SK-N-SH (cell line): ENCODE data around the gene SCAI.

Source experiments
- CHD2 ChIP-seq: fragments of 150-350 bp; IDR thresholded peaks from 2 replicates; pipeline ENCODE4 v1.6.1; 2018; ENCODE audit warnings: low read length; ENCODE audit not compliant: partially characterized antibody
- EZH2phosphoT487 ChIP-seq: fragments of 200-600 bp; sonication (generic); IDR thresholded peaks from 2 replicates; pipeline ENCODE4 v1.6.1; 2017; ENCODE audit warnings: low read depth, mixed run types, mild to moderate bottlenecking, antibody characterized with exemption, moderate library complexity, borderline replicate concordance
- RFX5 ChIP-seq: IDR thresholded peaks from 2 replicates; pipeline ENCODE4 v1.6.1; 2012; ENCODE audit warnings: mild to moderate bottlenecking, improper control_type of control experiment, low read length
- TF ChIP-seq, protein P1 (sequence below): fragments of 200-600 bp; sonication (generic); IDR thresholded peaks from 2 replicates; pipeline ENCODE4 v1.6.1; 2017; ENCODE audit warnings: antibody characterized with exemption, mild to moderate bottlenecking, moderate library complexity
- TF ChIP-seq, protein P2 (sequence below): IDR thresholded peaks from 2 replicates; pipeline ENCODE4 v1.6.1; 2012; ENCODE audit warnings: mild to moderate bottlenecking, low read depth, low read length, moderate library complexity

DNA sequence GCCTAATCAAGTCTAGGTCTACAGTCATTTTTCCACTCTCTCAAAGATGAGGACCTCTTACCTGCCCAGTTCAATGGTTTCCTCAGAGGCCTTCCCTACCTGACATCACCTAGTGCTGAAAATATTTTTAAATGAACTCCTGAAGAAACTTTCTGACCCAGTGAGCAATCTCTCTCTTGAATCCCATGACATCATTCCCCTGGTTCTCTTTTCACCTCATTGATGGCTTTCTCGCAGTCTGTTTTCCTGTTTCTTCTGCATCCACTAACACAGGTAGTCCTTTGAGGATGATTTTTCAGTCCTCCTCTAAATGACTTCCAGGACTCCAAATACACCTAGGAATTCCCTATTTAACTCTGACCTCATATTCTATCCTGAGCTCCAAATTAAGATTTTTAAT, 40.3 kb downstream of the SCAI start:
- TF ChIP-seq, protein P1, sequence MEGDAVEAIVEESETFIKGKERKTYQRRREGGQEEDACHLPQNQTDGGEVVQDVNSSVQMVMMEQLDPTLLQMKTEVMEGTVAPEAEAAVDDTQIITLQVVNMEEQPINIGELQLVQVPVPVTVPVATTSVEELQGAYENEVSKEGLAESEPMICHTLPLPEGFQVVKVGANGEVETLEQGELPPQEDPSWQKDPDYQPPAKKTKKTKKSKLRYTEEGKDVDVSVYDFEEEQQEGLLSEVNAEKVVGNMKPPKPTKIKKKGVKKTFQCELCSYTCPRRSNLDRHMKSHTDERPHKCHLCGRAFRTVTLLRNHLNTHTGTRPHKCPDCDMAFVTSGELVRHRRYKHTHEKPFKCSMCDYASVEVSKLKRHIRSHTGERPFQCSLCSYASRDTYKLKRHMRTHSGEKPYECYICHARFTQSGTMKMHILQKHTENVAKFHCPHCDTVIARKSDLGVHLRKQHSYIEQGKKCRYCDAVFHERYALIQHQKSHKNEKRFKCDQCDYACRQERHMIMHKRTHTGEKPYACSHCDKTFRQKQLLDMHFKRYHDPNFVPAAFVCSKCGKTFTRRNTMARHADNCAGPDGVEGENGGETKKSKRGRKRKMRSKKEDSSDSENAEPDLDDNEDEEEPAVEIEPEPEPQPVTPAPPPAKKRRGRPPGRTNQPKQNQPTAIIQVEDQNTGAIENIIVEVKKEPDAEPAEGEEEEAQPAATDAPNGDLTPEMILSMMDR: no peak
- TF ChIP-seq CHD2 (no peak), RFX5 (no peak), EZH2phosphoT487 (no peak)
- TF ChIP-seq, protein P2, sequence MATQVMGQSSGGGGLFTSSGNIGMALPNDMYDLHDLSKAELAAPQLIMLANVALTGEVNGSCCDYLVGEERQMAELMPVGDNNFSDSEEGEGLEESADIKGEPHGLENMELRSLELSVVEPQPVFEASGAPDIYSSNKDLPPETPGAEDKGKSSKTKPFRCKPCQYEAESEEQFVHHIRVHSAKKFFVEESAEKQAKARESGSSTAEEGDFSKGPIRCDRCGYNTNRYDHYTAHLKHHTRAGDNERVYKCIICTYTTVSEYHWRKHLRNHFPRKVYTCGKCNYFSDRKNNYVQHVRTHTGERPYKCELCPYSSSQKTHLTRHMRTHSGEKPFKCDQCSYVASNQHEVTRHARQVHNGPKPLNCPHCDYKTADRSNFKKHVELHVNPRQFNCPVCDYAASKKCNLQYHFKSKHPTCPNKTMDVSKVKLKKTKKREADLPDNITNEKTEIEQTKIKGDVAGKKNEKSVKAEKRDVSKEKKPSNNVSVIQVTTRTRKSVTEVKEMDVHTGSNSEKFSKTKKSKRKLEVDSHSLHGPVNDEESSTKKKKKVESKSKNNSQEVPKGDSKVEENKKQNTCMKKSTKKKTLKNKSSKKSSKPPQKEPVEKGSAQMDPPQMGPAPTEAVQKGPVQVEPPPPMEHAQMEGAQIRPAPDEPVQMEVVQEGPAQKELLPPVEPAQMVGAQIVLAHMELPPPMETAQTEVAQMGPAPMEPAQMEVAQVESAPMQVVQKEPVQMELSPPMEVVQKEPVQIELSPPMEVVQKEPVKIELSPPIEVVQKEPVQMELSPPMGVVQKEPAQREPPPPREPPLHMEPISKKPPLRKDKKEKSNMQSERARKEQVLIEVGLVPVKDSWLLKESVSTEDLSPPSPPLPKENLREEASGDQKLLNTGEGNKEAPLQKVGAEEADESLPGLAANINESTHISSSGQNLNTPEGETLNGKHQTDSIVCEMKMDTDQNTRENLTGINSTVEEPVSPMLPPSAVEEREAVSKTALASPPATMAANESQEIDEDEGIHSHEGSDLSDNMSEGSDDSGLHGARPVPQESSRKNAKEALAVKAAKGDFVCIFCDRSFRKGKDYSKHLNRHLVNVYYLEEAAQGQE: no peak
